Mammary epithelial cell (primary cell): ENCODE data around the gene PPP1R9B.

Experiments used
- EZH2 ChIP-seq: IDR thresholded peaks from 2 replicates; pipeline ENCODE4 v1.6.1; 2012; ENCODE audit warnings: low read length, inconsistent platforms, borderline replicate concordance
- TF ChIP-seq, protein P1 (sequence below), 2 donors: IDR thresholded peaks in 1 of 2; conservative IDR thresholded peaks in 1 of 2; 2 replicates each; pipeline ENCODE4 v1.5.1; 2011 to 2012; ENCODE audit warnings: inconsistent platforms in 2 of 2, low read length in 2 of 2, mild to moderate bottlenecking in 2 of 2, control low read depth in 1 of 2, low read depth in 1 of 2; ENCODE audit not compliant: insufficient read depth in 1 of 2; ENCODE audit errors: extremely low read depth in 1 of 2

GRCh38 chr17:50196036-50196435 lies 45.6 kb upstream of the PPP1R9B start:
- TF ChIP-seq, protein P1, sequence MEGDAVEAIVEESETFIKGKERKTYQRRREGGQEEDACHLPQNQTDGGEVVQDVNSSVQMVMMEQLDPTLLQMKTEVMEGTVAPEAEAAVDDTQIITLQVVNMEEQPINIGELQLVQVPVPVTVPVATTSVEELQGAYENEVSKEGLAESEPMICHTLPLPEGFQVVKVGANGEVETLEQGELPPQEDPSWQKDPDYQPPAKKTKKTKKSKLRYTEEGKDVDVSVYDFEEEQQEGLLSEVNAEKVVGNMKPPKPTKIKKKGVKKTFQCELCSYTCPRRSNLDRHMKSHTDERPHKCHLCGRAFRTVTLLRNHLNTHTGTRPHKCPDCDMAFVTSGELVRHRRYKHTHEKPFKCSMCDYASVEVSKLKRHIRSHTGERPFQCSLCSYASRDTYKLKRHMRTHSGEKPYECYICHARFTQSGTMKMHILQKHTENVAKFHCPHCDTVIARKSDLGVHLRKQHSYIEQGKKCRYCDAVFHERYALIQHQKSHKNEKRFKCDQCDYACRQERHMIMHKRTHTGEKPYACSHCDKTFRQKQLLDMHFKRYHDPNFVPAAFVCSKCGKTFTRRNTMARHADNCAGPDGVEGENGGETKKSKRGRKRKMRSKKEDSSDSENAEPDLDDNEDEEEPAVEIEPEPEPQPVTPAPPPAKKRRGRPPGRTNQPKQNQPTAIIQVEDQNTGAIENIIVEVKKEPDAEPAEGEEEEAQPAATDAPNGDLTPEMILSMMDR (conservative IDR thresholded peaks at IDR 0.05 in 1 of 2, IDR thresholded peaks at IDR 0.05 in 1 of 2; ENCODE audit: extremely low read depth in 1 of 2, insufficient read depth in 1 of 2, low read depth in 1 of 2, low read length in 2 of 2), result no peak
- no peak for TF ChIP-seq EZH2
